Measurements from ENCODE around the gene CDSN.

GRCh38 chr6:31142361-31142761 lies 22.1 kb upstream of the CDSN start:
- TF ChIP-seq CTCF (IDR thresholded peaks at IDR 0.05; ENCODE audit: extremely low read depth in 1 of 2, insufficient read depth in 1 of 2, low read depth in 1 of 2, low read length in 2 of 2) (no peak), POLR2A (IDR thresholded peaks at IDR 0.05; ENCODE audit: low read depth, low read length) (no peak), JUN (IDR thresholded peaks at IDR 0.05; ENCODE audit: borderline replicate concordance, insufficient read depth, insufficient read length, low read depth) (no peak), EZH2 (IDR thresholded peaks at IDR 0.05; ENCODE audit: borderline replicate concordance, low read depth, low read length, severe bottlenecking) (no peak)
